Kidney (tissue), 14 donors: ENCODE data around the gene ZNF202. TPM values are rescaled to one million over a fixed set of nuclear protein-coding genes. Genes with fewer than 3 reads are reported as not detected.

ENCODE experiments used
- DNase-seq, 5 donors: peaks; one replicate each; pipeline ENCODE4 v3.0.0-alpha.2; 2013 to 2020
- FAIRE-seq: peaks from 2 replicates; lab custom pipeline; 2012; peaks lifted over from hg19 to GRCh38; lab: Jason Lieb, UNC
- H3K27ac ChIP-seq, 2 donors: one replicate each; pipeline ENCODE4 v1.7.0; 2013; ENCODE audit warnings: low read depth in 2 of 2, low read length in 2 of 2, inconsistent platforms in 1 of 2
- H3K27me3 ChIP-seq: one replicate; pipeline ENCODE4 v1.7.1; 2013; ENCODE audit warnings: low read length, inconsistent platforms; ENCODE audit not compliant: control insufficient read depth, insufficient read depth
- H3K36me3 ChIP-seq, 3 donors: one replicate each; pipeline versions ENCODE4 v1.7.0 to v1.7.1; 2013; ENCODE audit warnings: low read length in 3 of 3, control low read depth in 1 of 3, inconsistent platforms in 1 of 3; ENCODE audit not compliant: insufficient read depth in 3 of 3, control insufficient read depth in 2 of 3
- H3K4me1 ChIP-seq, 3 donors: one replicate each; pipeline versions ENCODE4 v1.7.0 to v1.7.1; 2013; ENCODE audit warnings: low read length in 3 of 3, inconsistent platforms in 1 of 3, low read depth in 1 of 3; ENCODE audit not compliant: control insufficient read depth in 2 of 3, insufficient read depth in 2 of 3
- H3K4me3 ChIP-seq, 3 donors: one replicate each; pipeline versions ENCODE4 v1.7.0 to v1.8.1; 2013; ENCODE audit warnings: low read length in 3 of 3, control low read depth in 1 of 3, inconsistent platforms in 1 of 3
- H3K9ac ChIP-seq, 3 donors: one replicate each; pipeline versions ENCODE4 v1.7.0 to v1.7.1; 2013; ENCODE audit warnings: low read length in 3 of 3, control low read depth in 1 of 3, inconsistent platforms in 1 of 3
- H3K9me3 ChIP-seq, 3 donors: one replicate each; pipeline versions ENCODE4 v1.7.0 to v1.7.1; 2013; ENCODE audit warnings: low read length in 3 of 3, control low read depth in 1 of 3, inconsistent platforms in 1 of 3; ENCODE audit not compliant: control insufficient read depth in 2 of 3, insufficient read depth in 1 of 3
- intact Hi-C: fragments of 100-400 bp; cut with DNase I; formaldehyde crosslinking; loops from one replicate; pipeline ENCODE4 v1.11.1; 2022
- polyA plus RNA-seq: library from polyadenylated mRNA; stranded (reverse); fragments of 350-450 nt; fragmentation: Illumina TruSeq; extraction: RNeasy Lipid Tissue Mini Kit (QIAGEN cat#74804); gene quantifications from one replicate; pipeline ENCODE4 v1.2.3, GENCODE V29; 2014; ENCODE audit warnings: low read depth, low replicate concordance; ENCODE audit not compliant: insufficient read depth
- total RNA-seq: library from RNA; stranded (reverse); fragmentation: NEBNext Ultra II Directional; extraction: Animal tissue kit (Norgen Biotek cat#: 25700); gene quantifications from one replicate; pipeline ENCODE4 v1.2.1, GENCODE V29; 2021
- TF ChIP-seq, protein P1 (sequence below): IDR thresholded peaks from 3 replicates; pipeline ENCODE4 v1.5.1; 2012; ENCODE audit warnings: mild to moderate bottlenecking, moderate library complexity, borderline replicate concordance; ENCODE audit not compliant: insufficient read depth; ENCODE audit errors: extremely low read depth
- donor health status: control.
- donor health status: control.
- donor health status: control.
- donor health status: control.
- donor health status: control.
- donor health status: DM: yes; HTN: yes; CAD: no.
- donor health status: Normal renal cell carcinoma (clear cell type).

Gene ZNF202
- total and polyA plus RNA-seq, 2 donors from 2014 or later: 4.5 to 9.8 TPM

DNA sequence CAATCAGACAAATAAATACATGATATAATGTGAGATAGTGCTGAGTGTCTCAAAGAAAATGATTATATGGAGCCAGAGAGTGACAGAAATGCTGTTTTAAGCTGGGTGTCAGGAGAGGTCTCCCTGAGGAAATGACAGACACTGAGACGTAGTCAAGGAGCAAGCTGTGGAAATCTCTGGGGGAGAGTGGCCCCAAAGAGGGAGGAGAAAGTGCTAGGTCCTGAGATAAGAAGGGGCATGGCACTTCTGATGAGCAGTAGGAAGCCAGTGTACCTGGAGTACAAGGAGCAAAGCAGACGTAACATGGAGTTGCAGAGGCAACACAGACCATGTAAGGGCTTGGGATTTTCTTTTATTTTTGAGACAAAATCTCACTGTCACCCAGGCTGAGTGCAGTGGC lies 38.8 kb downstream of the ZNF202 start:
- H3K36me3 ChIP-seq: no peaks in the 10 kb centered on the region
- TF ChIP-seq, protein P1, sequence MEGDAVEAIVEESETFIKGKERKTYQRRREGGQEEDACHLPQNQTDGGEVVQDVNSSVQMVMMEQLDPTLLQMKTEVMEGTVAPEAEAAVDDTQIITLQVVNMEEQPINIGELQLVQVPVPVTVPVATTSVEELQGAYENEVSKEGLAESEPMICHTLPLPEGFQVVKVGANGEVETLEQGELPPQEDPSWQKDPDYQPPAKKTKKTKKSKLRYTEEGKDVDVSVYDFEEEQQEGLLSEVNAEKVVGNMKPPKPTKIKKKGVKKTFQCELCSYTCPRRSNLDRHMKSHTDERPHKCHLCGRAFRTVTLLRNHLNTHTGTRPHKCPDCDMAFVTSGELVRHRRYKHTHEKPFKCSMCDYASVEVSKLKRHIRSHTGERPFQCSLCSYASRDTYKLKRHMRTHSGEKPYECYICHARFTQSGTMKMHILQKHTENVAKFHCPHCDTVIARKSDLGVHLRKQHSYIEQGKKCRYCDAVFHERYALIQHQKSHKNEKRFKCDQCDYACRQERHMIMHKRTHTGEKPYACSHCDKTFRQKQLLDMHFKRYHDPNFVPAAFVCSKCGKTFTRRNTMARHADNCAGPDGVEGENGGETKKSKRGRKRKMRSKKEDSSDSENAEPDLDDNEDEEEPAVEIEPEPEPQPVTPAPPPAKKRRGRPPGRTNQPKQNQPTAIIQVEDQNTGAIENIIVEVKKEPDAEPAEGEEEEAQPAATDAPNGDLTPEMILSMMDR: no peak
- H3K27me3 ChIP-seq: no peaks in the 10 kb centered on the region
- H3K9ac ChIP-seq: no peak overlapping the region
- intact Hi-C loops: loop anchor here (10.0 kb wide), 1 partner anchor 188 kb away; no protein-coding TSS in a partner anchor
- no peaks in the 10 kb centered on the region for H3K4me1 ChIP-seq
- no peak overlapping the region for H3K4me3 ChIP-seq
- no peaks in the 10 kb centered on the region for H3K9me3 ChIP-seq
- no peak overlapping the region for H3K27ac ChIP-seq
- DNase-seq (no peak), FAIRE-seq (no peak)

DNA sequence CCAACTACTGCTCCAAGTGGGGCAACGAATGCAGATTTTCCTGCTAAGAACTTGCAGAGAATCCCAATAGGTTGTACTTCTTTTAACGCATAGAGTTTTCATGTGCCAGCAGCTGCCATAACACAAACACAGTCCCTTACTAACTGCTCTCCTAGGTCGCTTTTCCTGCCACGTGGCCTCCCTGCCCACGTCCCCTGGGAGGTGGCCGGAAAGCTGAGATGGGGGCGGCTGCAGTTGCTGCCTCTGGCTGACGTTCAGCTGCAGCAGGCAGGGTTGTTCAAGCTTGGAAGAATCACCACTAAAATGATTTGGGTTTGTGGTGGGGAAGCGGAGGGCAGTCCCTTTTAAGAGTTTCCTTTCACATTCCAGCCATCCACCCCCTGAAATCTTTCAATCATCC lies 39.3 kb downstream of the ZNF202 start:
- no peaks in the 10 kb centered on the region for H3K9me3 ChIP-seq
- peak in 4 of 5 donors; percentile 38 to 53 (median 50) for DNase-seq
- intact Hi-C loops: loop anchor here (10.0 kb wide), 1 partner anchor 187 kb away; no protein-coding TSS in a partner anchor
- H3K4me1 ChIP-seq: no peaks in the 10 kb centered on the region
- no peak overlapping the region for H3K9ac ChIP-seq
- TF ChIP-seq, protein P1: no peak
- H3K36me3 ChIP-seq: no peaks in the 10 kb centered on the region
- no peaks in the 10 kb centered on the region for H3K27me3 ChIP-seq
- no peak overlapping the region for H3K4me3 ChIP-seq
- FAIRE-seq: no peak
- no peak overlapping the region for H3K27ac ChIP-seq

DNA sequence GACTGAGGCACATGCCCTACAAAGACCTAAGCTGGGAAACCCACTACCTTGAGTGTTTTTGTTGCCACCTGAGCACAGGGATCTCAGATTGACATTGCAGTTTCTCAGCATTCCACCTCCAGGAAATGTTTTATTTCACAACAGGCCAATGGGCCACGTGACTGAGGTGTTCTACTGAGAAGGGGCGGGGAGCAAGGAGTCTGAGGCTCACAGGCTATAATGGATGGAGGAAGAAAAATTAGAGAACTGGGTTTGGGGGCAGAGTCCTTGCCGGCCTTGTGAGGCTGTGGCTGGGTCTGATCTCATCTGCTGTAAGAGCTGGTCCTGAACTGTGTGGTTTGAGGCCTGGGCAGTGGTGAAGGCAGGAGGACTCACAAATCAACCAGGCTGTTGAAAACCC lies 40.7 kb downstream of the ZNF202 start:
- H3K9ac ChIP-seq: no peak overlapping the region
- no peaks in the 10 kb centered on the region for H3K9me3 ChIP-seq
- H3K4me1 ChIP-seq: no peaks in the 10 kb centered on the region
- DNase-seq (no peak), FAIRE-seq (no peak)
- TF ChIP-seq, protein P1: no peak
- no peaks in the 10 kb centered on the region for H3K27me3 ChIP-seq
- intact Hi-C loops: loop anchor here (10.0 kb wide), 1 partner anchor 186 kb away; no protein-coding TSS in a partner anchor
- no peak overlapping the region for H3K27ac ChIP-seq
- no peak overlapping the region for H3K4me3 ChIP-seq
- no peaks in the 10 kb centered on the region for H3K36me3 ChIP-seq

DNA sequence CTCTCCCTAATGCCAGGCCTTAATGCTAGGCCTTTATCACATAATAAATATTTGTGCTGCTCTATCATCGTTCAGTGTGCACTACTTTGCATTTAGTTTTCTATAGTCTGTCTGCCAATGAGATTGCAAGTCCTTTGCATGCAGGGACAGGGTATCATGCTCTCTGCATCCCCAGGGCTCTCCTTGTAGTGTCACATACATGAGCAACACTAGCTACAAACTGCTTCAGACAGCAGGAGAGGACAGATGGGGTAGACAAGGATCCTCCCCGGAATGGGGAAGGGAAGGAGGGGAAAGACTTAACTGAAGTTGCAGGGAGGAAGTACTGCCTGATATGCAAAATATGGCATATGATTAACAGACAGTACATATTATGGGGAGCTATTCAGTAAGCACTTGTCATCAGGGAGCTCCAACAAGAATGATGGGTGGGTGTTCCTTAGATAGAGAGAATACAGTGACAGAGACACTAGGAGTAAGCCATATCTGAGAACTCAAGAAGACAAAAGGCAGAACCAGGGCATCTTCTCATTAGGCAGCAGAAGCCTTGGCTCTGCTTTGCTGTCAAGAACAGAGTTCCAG lies 42.8 kb downstream of the ZNF202 start:
- H3K36me3 ChIP-seq: no peaks in the 10 kb centered on the region
- H3K4me3 ChIP-seq: no peak overlapping the region
- H3K4me1 ChIP-seq: no peaks in the 10 kb centered on the region
- intact Hi-C loops: no loop called here
- no peak overlapping the region for H3K9ac ChIP-seq
- FAIRE-seq: no peak
- H3K27me3 ChIP-seq: no peaks in the 10 kb centered on the region
- DNase-seq: no peak
- no peaks in the 10 kb centered on the region for H3K9me3 ChIP-seq
- TF ChIP-seq, protein P1: no peak
- no peak overlapping the region for H3K27ac ChIP-seq
